ENCODE measurements around the gene TRAPPC5. TPM values are rescaled to one million over a fixed set of nuclear protein-coding genes. Genes with fewer than 3 reads are reported as not detected.

The TRAPPC5 gene
- total RNA-seq, 1 donor from 2014 or later = 158 TPM

DNA sequence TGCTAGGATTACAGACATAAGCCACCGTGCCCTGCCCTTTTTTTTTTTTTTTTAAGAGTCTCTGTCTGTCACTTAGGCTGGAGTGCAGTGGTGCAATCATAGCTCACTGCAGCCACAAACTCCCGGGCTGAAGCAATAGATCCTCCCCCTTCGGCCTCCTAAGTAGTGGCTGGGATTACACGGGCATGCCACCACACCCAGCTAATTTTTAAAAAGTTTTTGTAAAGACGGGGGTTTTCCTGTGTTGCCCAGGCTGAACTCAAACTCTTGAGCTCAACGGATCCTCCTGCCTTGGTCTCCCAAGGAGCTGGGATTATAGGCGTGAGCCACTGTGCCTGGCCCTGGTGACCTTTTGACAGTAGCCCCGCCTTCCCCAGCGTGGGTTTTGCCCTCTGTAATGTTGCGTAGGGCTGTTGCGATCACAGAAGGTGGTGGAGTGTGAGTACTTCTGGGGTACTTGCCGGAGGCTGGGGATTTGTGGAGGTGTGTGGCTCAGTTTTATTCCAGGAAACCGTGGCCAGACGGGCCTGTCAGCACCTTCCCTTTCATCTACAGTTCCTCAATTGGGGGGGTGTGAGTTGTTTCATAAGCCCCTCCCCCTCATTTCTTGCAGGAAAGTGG lies 23.4 kb upstream of the TRAPPC5 start:
- TF ChIP-seq, protein P1, sequence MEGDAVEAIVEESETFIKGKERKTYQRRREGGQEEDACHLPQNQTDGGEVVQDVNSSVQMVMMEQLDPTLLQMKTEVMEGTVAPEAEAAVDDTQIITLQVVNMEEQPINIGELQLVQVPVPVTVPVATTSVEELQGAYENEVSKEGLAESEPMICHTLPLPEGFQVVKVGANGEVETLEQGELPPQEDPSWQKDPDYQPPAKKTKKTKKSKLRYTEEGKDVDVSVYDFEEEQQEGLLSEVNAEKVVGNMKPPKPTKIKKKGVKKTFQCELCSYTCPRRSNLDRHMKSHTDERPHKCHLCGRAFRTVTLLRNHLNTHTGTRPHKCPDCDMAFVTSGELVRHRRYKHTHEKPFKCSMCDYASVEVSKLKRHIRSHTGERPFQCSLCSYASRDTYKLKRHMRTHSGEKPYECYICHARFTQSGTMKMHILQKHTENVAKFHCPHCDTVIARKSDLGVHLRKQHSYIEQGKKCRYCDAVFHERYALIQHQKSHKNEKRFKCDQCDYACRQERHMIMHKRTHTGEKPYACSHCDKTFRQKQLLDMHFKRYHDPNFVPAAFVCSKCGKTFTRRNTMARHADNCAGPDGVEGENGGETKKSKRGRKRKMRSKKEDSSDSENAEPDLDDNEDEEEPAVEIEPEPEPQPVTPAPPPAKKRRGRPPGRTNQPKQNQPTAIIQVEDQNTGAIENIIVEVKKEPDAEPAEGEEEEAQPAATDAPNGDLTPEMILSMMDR (conservative IDR thresholded peaks at IDR 0.05; ENCODE audit: low read depth, low read length) = no peak
- H3K4me3 ChIP-seq (ENCODE audit: low read depth, low read length) = no peak overlapping the region
- no peak for DNase-seq (ENCODE audit: low read depth)

DNA sequence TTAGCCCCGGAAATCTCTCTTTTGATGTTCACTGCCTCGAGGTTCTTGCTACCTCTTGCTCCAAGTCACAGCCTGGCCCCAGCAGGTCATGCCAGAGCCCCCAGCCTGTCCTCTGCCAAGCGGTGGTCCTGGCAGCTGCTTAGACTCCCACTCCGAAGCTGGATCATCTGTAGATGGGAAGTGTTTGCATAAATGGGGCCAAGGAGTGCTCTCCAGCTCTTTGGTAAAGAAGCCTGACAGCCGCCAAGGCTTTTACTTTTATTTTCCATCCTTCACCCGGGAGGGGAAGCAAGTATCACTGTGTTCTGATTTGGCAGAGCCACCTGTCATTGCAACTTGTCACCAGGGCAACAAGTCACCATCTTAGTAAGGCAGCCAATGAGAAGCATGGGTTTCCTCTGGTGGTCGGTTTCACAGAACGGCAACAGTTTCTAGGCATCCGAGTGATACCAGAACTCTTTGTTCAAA lies 22.4 kb upstream of the TRAPPC5 start:
- H3K4me3 ChIP-seq (ENCODE audit: low read depth, low read length) = no peak overlapping the region
- no peak for DNase-seq (ENCODE audit: low read depth)
- TF ChIP-seq, protein P1 (conservative IDR thresholded peaks at IDR 0.05; ENCODE audit: low read depth, low read length) = no peak

GRCh38 chr19:7661744-7662538 lies 18.7 kb upstream of the TRAPPC5 start:
- H3K4me3 ChIP-seq (ENCODE audit: low read depth, low read length) = no peak overlapping the region
- TF ChIP-seq, protein P1 (conservative IDR thresholded peaks at IDR 0.05; ENCODE audit: low read depth, low read length) = no peak
- DNase-seq (ENCODE audit: low read depth) = no peak

- no peak overlapping the region for H3K4me3 ChIP-seq (ENCODE audit: low read depth, low read length)
- TF ChIP-seq, protein P1 (conservative IDR thresholded peaks at IDR 0.05; ENCODE audit: low read depth, low read length) = no peak
- DNase-seq (ENCODE audit: low read depth) = no peak
Observed at GRCh38 chr19:7662657-7663056, 18.0 kb upstream of the TRAPPC5 start.

- no peak overlapping the region for H3K4me3 ChIP-seq (ENCODE audit: low read depth, low read length)
- DNase-seq (ENCODE audit: low read depth) = no peak
- TF ChIP-seq, protein P1 (conservative IDR thresholded peaks at IDR 0.05; ENCODE audit: low read depth, low read length) = no peak
Observed at GRCh38 chr19:7663706-7664105, 16.9 kb upstream of the TRAPPC5 start.

DNA sequence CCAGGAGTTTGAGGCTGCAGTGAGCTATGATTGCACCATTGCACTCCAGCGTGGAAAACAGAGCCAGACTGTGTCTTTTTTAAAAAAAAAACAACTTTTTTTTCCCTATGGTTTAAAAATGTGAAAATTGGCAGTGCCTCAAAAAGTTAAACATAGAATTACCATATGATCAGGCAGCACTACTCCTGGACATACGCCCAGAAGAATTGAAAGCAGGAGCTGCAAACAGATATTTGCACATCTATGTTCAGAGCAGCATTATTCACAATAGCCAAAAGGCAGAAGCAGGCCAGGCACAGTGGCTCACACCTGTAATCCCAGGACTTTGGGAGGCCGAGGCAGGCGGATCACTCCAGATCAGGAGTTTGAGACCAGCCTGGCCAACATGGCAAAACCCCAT lies 15.6 kb upstream of the TRAPPC5 start:
- no peak overlapping the region for H3K4me3 ChIP-seq (ENCODE audit: low read depth, low read length)
- TF ChIP-seq, protein P1 (conservative IDR thresholded peaks at IDR 0.05; ENCODE audit: low read depth, low read length) = no peak
- DNase-seq (ENCODE audit: low read depth) = no peak
